ENCODE results near the gene ARF3. TPM values are rescaled to one million over a fixed set of nuclear protein-coding genes. Genes with fewer than 3 reads are reported as not detected.
A peak's percentile ranks its signal among the peaks of the same experiment; 100 is the strongest.

The ARF3 gene
- total and polyA plus RNA-seq, 2 of the 13 experiments (the other 11 are each of a cell fraction or from before 2014, with no cell fraction given), result 53.8 to 57.9 TPM

DNA sequence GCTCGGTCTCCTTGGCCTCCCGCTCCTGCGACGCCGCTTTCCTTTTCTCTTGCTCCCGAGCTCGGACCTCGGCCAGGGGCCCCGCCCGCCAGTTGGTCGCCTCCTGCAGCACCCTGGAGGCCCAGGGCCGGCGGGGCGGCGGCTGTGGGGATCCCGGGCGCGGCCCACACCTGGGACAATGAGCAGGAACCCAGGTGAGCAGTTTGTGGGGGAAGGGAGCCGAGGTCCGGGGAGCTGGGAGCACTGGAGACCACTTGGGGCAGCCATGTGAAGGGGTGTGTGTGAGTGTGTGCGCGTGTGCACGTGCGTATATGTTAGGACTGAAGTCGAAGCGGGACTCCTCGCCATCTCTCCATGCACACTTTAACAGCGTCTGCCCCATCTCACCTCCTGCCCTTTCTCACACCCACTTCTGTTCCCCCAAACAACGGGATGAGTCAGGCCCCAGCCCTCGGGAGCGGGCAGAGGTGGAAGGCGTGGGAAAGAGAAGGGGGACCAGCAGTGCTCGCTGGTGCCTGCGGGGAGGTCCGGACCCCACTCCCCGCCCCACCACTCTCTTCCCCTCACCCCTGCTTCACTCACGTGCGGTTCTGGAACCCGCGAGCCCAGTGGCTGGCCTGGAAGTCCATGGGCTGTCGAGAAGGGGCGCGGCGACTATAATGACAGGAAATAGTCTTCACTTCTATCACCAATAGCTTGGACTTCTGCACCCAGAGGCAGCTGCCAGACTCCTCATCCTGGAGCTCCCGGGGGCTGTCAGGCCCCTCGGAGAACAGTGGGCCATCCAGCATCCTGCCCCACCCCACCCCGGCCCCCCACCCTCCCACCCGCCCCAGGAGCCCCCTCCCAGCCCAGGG lies 41.4 kb upstream of the ARF3 start (continued):
- TF ChIP-seq, protein P1, sequence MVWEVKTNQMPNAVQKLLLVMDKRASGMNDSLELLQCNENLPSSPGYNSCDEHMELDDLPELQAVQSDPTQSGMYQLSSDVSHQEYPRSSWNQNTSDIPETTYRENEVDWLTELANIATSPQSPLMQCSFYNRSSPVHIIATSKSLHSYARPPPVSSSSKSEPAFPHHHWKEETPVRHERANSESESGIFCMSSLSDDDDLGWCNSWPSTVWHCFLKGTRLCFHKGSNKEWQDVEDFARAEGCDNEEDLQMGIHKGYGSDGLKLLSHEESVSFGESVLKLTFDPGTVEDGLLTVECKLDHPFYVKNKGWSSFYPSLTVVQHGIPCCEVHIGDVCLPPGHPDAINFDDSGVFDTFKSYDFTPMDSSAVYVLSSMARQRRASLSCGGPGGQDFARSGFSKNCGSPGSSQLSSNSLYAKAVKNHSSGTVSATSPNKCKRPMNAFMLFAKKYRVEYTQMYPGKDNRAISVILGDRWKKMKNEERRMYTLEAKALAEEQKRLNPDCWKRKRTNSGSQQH (CRISPR knock-in tag; IDR thresholded peaks at IDR 0.05; ENCODE audit: low read depth), result no peak
- TF ChIP-seq ZBTB1 (CRISPR knock-in tag; IDR thresholded peaks at IDR 0.05; ENCODE audit: borderline replicate concordance), result no peak
- TF ChIP-seq ZNF530 (CRISPR knock-in tag; IDR thresholded peaks at IDR 0.05; ENCODE audit: low read depth), result no peak
- no peak for TF ChIP-seq ZNF564 (CRISPR knock-in tag; IDR thresholded peaks at IDR 0.05)
- TF ChIP-seq, protein P2, sequence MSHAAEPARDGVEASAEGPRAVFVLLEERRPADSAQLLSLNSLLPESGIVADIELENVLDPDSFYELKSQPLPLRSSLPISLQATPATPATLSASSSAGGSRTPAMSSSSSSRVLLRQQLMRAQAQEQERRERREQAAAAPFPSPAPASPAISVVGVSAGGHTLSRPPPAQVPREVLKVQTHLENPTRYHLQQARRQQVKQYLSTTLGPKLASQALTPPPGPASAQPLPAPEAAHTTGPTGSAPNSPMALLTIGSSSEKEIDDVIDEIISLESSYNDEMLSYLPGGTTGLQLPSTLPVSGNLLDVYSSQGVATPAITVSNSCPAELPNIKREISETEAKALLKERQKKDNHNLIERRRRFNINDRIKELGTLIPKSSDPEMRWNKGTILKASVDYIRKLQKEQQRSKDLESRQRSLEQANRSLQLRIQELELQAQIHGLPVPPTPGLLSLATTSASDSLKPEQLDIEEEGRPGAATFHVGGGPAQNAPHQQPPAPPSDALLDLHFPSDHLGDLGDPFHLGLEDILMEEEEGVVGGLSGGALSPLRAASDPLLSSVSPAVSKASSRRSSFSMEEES (CRISPR knock-in tag; IDR thresholded peaks at IDR 0.05), result peak; percentile 58; the same call in 1 of the 2 replicates
- TF ChIP-seq MBNL3 (CRISPR knock-in tag; conservative IDR thresholded peaks at IDR 0.05), result no peak
- TF ChIP-seq, protein P3, sequence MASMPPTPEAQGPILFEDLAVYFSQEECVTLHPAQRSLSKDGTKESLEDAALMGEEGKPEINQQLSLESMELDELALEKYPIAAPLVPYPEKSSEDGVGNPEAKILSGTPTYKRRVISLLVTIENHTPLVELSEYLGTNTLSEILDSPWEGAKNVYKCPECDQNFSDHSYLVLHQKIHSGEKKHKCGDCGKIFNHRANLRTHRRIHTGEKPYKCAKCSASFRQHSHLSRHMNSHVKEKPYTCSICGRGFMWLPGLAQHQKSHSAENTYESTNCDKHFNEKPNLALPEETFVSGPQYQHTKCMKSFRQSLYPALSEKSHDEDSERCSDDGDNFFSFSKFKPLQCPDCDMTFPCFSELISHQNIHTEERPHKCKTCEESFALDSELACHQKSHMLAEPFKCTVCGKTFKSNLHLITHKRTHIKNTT (CRISPR knock-in tag; IDR thresholded peaks at IDR 0.05), result no peak
- no peak for TF ChIP-seq ZEB1 (IDR thresholded peaks at IDR 0.05; ENCODE audit: insufficient replicate concordance, low read depth)
- no peak for TF ChIP-seq TBX2 (CRISPR knock-in tag; IDR thresholded peaks at IDR 0.05; ENCODE audit: borderline replicate concordance)
- TF ChIP-seq NFKB2 (CRISPR knock-in tag; IDR thresholded peaks at IDR 0.05; ENCODE audit: borderline replicate concordance), result peak; percentile 92
- 0 out of 2 replicates have a peak, but pooled peaks have one; percentile 46 for TF ChIP-seq ZNF879 (CRISPR knock-in tag; IDR thresholded peaks at IDR 0.05)
- TF ChIP-seq ZNF432 (CRISPR knock-in tag; IDR thresholded peaks at IDR 0.05; ENCODE audit: borderline replicate concordance), result no peak
- no peak for TF ChIP-seq NCOA1 (CRISPR knock-in tag; IDR thresholded peaks at IDR 0.05)
- 0 out of 2 replicates have a peak, but pooled peaks have one; percentile 33 for TF ChIP-seq PHF20 (CRISPR knock-in tag; IDR thresholded peaks at IDR 0.05)
- TF ChIP-seq RCOR2 (CRISPR knock-in tag; IDR thresholded peaks at IDR 0.05), result no peak
- TF ChIP-seq, protein P4, sequence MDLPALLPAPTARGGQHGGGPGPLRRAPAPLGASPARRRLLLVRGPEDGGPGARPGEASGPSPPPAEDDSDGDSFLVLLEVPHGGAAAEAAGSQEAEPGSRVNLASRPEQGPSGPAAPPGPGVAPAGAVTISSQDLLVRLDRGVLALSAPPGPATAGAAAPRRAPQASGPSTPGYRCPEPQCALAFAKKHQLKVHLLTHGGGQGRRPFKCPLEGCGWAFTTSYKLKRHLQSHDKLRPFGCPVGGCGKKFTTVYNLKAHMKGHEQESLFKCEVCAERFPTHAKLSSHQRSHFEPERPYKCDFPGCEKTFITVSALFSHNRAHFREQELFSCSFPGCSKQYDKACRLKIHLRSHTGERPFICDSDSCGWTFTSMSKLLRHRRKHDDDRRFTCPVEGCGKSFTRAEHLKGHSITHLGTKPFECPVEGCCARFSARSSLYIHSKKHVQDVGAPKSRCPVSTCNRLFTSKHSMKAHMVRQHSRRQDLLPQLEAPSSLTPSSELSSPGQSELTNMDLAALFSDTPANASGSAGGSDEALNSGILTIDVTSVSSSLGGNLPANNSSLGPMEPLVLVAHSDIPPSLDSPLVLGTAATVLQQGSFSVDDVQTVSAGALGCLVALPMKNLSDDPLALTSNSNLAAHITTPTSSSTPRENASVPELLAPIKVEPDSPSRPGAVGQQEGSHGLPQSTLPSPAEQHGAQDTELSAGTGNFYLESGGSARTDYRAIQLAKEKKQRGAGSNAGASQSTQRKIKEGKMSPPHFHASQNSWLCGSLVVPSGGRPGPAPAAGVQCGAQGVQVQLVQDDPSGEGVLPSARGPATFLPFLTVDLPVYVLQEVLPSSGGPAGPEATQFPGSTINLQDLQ (CRISPR knock-in tag; IDR thresholded peaks at IDR 0.05), result peak; percentile 68; the same call in 1 of the 2 replicates
- TF ChIP-seq, protein P5, sequence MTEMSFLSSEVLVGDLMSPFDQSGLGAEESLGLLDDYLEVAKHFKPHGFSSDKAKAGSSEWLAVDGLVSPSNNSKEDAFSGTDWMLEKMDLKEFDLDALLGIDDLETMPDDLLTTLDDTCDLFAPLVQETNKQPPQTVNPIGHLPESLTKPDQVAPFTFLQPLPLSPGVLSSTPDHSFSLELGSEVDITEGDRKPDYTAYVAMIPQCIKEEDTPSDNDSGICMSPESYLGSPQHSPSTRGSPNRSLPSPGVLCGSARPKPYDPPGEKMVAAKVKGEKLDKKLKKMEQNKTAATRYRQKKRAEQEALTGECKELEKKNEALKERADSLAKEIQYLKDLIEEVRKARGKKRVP (CRISPR knock-in tag; IDR thresholded peaks at IDR 0.05), result 0 out of 4 replicates have a peak, but pooled peaks of 1 of the 2 experiments have one; percentile 52
- TF ChIP-seq CREB1 (IDR thresholded peaks at IDR 0.05), result no peak
- TF ChIP-seq CREB1 (CRISPR knock-in tag; IDR thresholded peaks at IDR 0.05), result no peak
- peak; percentile 54 for TF ChIP-seq YEATS4 (CRISPR knock-in tag; IDR thresholded peaks at IDR 0.05; ENCODE audit: borderline replicate concordance)
- TF ChIP-seq ZNF546 (CRISPR knock-in tag; conservative IDR thresholded peaks at IDR 0.05), result peak; percentile 85
- peak; percentile 80 for TF ChIP-seq NKX3-1 (CRISPR knock-in tag; IDR thresholded peaks at IDR 0.05)

Data from HepG2 (cell line).